GM06990 (cell line): ENCODE results near the gene RCE1.

ENCODE experiments used
- DNase-seq: peaks from one replicate; pipeline ENCODE4 v3.0.0-alpha.2; 2011; ENCODE audit not compliant: insufficient read length; ENCODE audit errors: extremely low read depth
- H3K27me3 ChIP-seq: replicated peaks from 2 replicates; pipeline ENCODE4 v1.6.0; 2011; ENCODE audit warnings: low read length; ENCODE audit not compliant: control insufficient read depth, insufficient read depth
- H3K36me3 ChIP-seq: 2 replicates; pipeline ENCODE4 v1.5.1; 2011; ENCODE audit warnings: low read length; ENCODE audit not compliant: control insufficient read depth, insufficient read depth
- H3K4me3 ChIP-seq: replicated peaks from 2 replicates; pipeline ENCODE4 v1.5.1; 2011; ENCODE audit warnings: low read depth, mild to moderate bottlenecking, control low read depth, low read length
- CTCF ChIP-seq: IDR thresholded peaks from 2 replicates; pipeline ENCODE4 v1.5.1; 2011; ENCODE audit warnings: low read length, control low read depth, mild to moderate bottlenecking, inconsistent platforms; ENCODE audit not compliant: insufficient read depth, poor library complexity, severe bottlenecking

The RCE1 gene

GRCh38 chr11:66887526-66887925 lies 44.3 kb downstream of the RCE1 start:
- TF ChIP-seq CTCF, result no peak
- H3K4me3 ChIP-seq, result no peak overlapping the region
- H3K27me3 ChIP-seq, result no peaks in the 10 kb centered on the region
- no peaks in the 10 kb centered on the region for H3K36me3 ChIP-seq
- no peak for DNase-seq

- no peak for DNase-seq
- H3K36me3 ChIP-seq, result no peaks in the 10 kb centered on the region
- no peak for TF ChIP-seq CTCF
- no peak overlapping the region for H3K4me3 ChIP-seq
- no peaks in the 10 kb centered on the region for H3K27me3 ChIP-seq
Measured at GRCh38 chr11:66888282-66888681, 45.0 kb downstream of the RCE1 start.

GRCh38 chr11:66889960-66890359 lies 46.7 kb downstream of the RCE1 start:
- H3K27me3 ChIP-seq, result no peaks in the 10 kb centered on the region
- H3K36me3 ChIP-seq, result no peaks in the 10 kb centered on the region
- no peak for TF ChIP-seq CTCF
- no peak overlapping the region for H3K4me3 ChIP-seq
- no peak for DNase-seq

- DNase-seq, result peak; percentile 75
- H3K36me3 ChIP-seq, result no peaks in the 10 kb centered on the region
- no peaks in the 10 kb centered on the region for H3K27me3 ChIP-seq
- H3K4me3 ChIP-seq, result no peak overlapping the region
- peak; percentile 19 for TF ChIP-seq CTCF
Measured at GRCh38 chr11:66891851-66892660, 48.8 kb downstream of the RCE1 start.

- Histone ChIP-seq H3K27me3 (no peaks in the 10 kb centered on the region), H3K4me3 (no peak overlapping the region), H3K36me3 (no peaks in the 10 kb centered on the region)
- no peak for TF ChIP-seq CTCF
- no peak for DNase-seq
Measured at GRCh38 chr11:66892911-66893310, 49.7 kb downstream of the RCE1 start.
